Small intestine (tissue), 7 donors: Measurements from ENCODE around the gene PRSS38. TPM values are rescaled to one million over a fixed set of nuclear protein-coding genes. Genes with fewer than 3 reads are reported as not detected.

ENCODE experiments used
- DNase-seq, 2 donors: peaks; one replicate each; pipeline versions ENCODE4 v3.0.0 to v3.0.0-alpha.2; 2013
- FAIRE-seq: peaks from 2 replicates; lab custom pipeline; 2012; peaks lifted over from hg19 to GRCh38; lab: Jason Lieb, UNC
- H3K27ac ChIP-seq, 3 donors: one replicate each; pipeline ENCODE4 v1.5.1; 2013; ENCODE audit warnings: low read length in 2 of 3, mild to moderate bottlenecking in 2 of 3, control low read depth in 1 of 3, inconsistent platforms in 1 of 3, low read depth in 1 of 3, moderate library complexity in 1 of 3
- H3K27me3 ChIP-seq, 3 donors: one replicate each; pipeline ENCODE4 v1.6.1; 2013; ENCODE audit warnings: low read length in 3 of 3, inconsistent platforms in 1 of 3; ENCODE audit not compliant: control insufficient read depth in 3 of 3, insufficient read depth in 3 of 3
- H3K36me3 ChIP-seq, 3 donors: one replicate each; pipeline ENCODE4 v1.6.1; 2013; ENCODE audit warnings: low read length in 3 of 3, inconsistent platforms in 1 of 3, low read depth in 1 of 3, mild to moderate bottlenecking in 1 of 3, moderate library complexity in 1 of 3; ENCODE audit not compliant: control insufficient read depth in 3 of 3, insufficient read depth in 2 of 3
- H3K4me1 ChIP-seq, 3 donors: one replicate each; pipeline ENCODE4 v1.6.1; 2013; ENCODE audit warnings: low read length in 2 of 3, inconsistent platforms in 1 of 3, low read depth in 1 of 3, mild to moderate bottlenecking in 1 of 3, moderate library complexity in 1 of 3; ENCODE audit not compliant: control insufficient read depth in 3 of 3, insufficient read depth in 2 of 3
- H3K4me3 ChIP-seq, 3 donors: one replicate each; pipeline ENCODE4 v1.5.1; 2013; ENCODE audit warnings: low read length in 3 of 3, control low read depth in 1 of 3, inconsistent platforms in 1 of 3, low read depth in 1 of 3, mild to moderate bottlenecking in 1 of 3, moderate library complexity in 1 of 3
- H3K9me3 ChIP-seq, 2 donors: one replicate each; pipeline ENCODE4 v1.6.1; 2013; ENCODE audit warnings: low read depth in 1 of 2, low read length in 1 of 2; ENCODE audit not compliant: control insufficient read depth in 2 of 2, insufficient read depth in 1 of 2
- WGBS, 3 donors: extraction: QIAGEN DNeasy Blood & Tissue Kit; methylation state at CpG; one replicate each; pipeline ENCODE4 v1.1.7; 2013; 5-methylcytosine and 5-hydroxymethylcytosine counted together
- polyA plus RNA-seq, 4 donors: library from polyadenylated mRNA; stranded (reverse) in 3 of 4; unstranded in 1 of 4; fragments of 200-250 nt in 3 of 4; fragments of 120-200 nt in 1 of 4; gene quantifications; one replicate each; pipeline versions ENCODE4 v1.2.1 to v1.2.3, GENCODE V29; 2013
- donor health status: healthy with polysubstance abuse.
- donor health status: control.
- donor health status: control.
- donor health status: Bipolar disorder and iron deficiency.
- donor health status: healthy.

The PRSS38 gene
- polyA plus RNA-seq, 4 donors, result not detected

- Histone ChIP-seq H3K4me1 (no peaks in the 10 kb centered on the region), H3K36me3 (no peaks in the 10 kb centered on the region), H3K27me3 (peaks cover 0 to 2% (median 0%) of the 10 kb centered on the region in 3 donors), H3K27ac (no peak overlapping the region), H3K9me3 (peaks cover 0 to 4% of the 10 kb centered on the region in 2 donors), H3K4me3 (no peak overlapping the region)
- 60 to 72% (median 72%) methylated on average over 6 of the region's 6 CpGs for WGBS, 3 donors
- FAIRE-seq, result no peak
- no peak for DNase-seq
Measured at GRCh38 chr1:227805606-227806197, 9.8 kb upstream of the PRSS38 start.

- DNase-seq, result no peak
- 49 to 79% (median 65%) methylated on average over 1 of the region's 1 CpG for WGBS, 3 donors
- no peaks in the 10 kb centered on the region for H3K4me1 ChIP-seq
- H3K4me3 ChIP-seq, result no peak overlapping the region
- H3K9me3 ChIP-seq, result peaks cover 0 to 6% of the 10 kb centered on the region in 2 donors
- peaks cover 0 to 2% (median 0%) of the 10 kb centered on the region in 3 donors for H3K27me3 ChIP-seq
- H3K27ac ChIP-seq, result no peak overlapping the region
- FAIRE-seq, result no peak
- no peaks in the 10 kb centered on the region for H3K36me3 ChIP-seq
Measured at GRCh38 chr1:227808566-227808965, 6.9 kb upstream of the PRSS38 start.

- H3K4me1 ChIP-seq, result no peaks in the 10 kb centered on the region
- H3K4me3 ChIP-seq, result no peak overlapping the region
- peaks cover 0 to 2% (median 0%) of the 10 kb centered on the region in 3 donors for H3K27me3 ChIP-seq
- WGBS, 3 donors, result 72 to 82% (median 76%) methylated on average over 2 of the region's 2 CpGs
- H3K9me3 ChIP-seq, result peaks cover 0 to 10% of the 10 kb centered on the region in 2 donors
- H3K27ac ChIP-seq, result no peak overlapping the region
- no peak for DNase-seq
- no peak for FAIRE-seq
- no peaks in the 10 kb centered on the region for H3K36me3 ChIP-seq
Measured at GRCh38 chr1:227809026-227809425, 6.4 kb upstream of the PRSS38 start.

GRCh38 chr1:227813962-227814361, 1.5 kb upstream of the PRSS38 start:
- H3K4me3 ChIP-seq, result no peak overlapping the region
- H3K4me1 ChIP-seq, result no peaks in the 10 kb centered on the region
- no peaks in the 10 kb centered on the region for H3K27me3 ChIP-seq
- peaks cover 0 to 20% of the 10 kb centered on the region in 2 donors for H3K9me3 ChIP-seq
- DNase-seq, result no peak
- no peak overlapping the region for H3K27ac ChIP-seq
- 90 to 100% (median 98%) methylated on average over 2 of the region's 2 CpGs for WGBS, 3 donors
- H3K36me3 ChIP-seq, result no peaks in the 10 kb centered on the region
- FAIRE-seq, result no peak

- Histone ChIP-seq H3K4me3 (no peak overlapping the region), H3K27ac (no peak overlapping the region), H3K36me3 (no peaks in the 10 kb centered on the region), H3K4me1 (no peaks in the 10 kb centered on the region), H3K9me3 (peaks cover 0 to 20% of the 10 kb centered on the region in 2 donors), H3K27me3 (no peaks in the 10 kb centered on the region)
- FAIRE-seq, result no peak
- DNase-seq, result no peak
- WGBS, 3 donors, result 86 to 91% (median 88%) methylated on average over 15 to 16 of the region's 16 CpGs
Measured at GRCh38 chr1:227816750-227817446, 1.4 kb downstream of the PRSS38 start.

- DNase-seq (no peak), FAIRE-seq (no peak)
- H3K4me1 ChIP-seq, result no peaks in the 10 kb centered on the region
- H3K27ac ChIP-seq, result no peak overlapping the region
- no peaks in the 10 kb centered on the region for H3K36me3 ChIP-seq
- H3K27me3 ChIP-seq, result peaks cover 0 to 1% (median 0%) of the 10 kb centered on the region in 3 donors
- no peak overlapping the region for H3K4me3 ChIP-seq
- 58 to 86% (median 75%) methylated on average over 1 of the region's 1 CpG for WGBS, 3 donors
- peaks cover 0 to 6% of the 10 kb centered on the region in 2 donors for H3K9me3 ChIP-seq
Measured at GRCh38 chr1:227823537-227823936, 8.1 kb downstream of the PRSS38 start.

GRCh38 chr1:227824204-227824603, 8.7 kb downstream of the PRSS38 start:
- DNase-seq, result no peak
- Histone ChIP-seq H3K4me1 (no peaks in the 10 kb centered on the region), H3K27me3 (peaks cover 0 to 2% (median 0%) of the 10 kb centered on the region in 3 donors), H3K36me3 (no peaks in the 10 kb centered on the region), H3K27ac (no peak overlapping the region), H3K9me3 (peaks cover 0 to 6% of the 10 kb centered on the region in 2 donors), H3K4me3 (no peak overlapping the region)
- 36 to 52% (median 39%) methylated on average over 2 of the region's 2 CpGs for WGBS, 3 donors
- no peak for FAIRE-seq

GRCh38 chr1:227828786-227829185, 13.3 kb downstream of the PRSS38 start:
- Histone ChIP-seq H3K4me1 (no peaks in the 10 kb centered on the region), H3K9me3 (peaks cover 0 to 6% of the 10 kb centered on the region in 2 donors), H3K36me3 (no peaks in the 10 kb centered on the region), H3K4me3 (no peak overlapping the region), H3K27me3 (peaks cover 0 to 2% (median 0%) of the 10 kb centered on the region in 3 donors), H3K27ac (no peak overlapping the region)
- DNase-seq (no peak), FAIRE-seq (no peak)
- WGBS, 3 donors, result 79 to 85% (median 80%) methylated on average over 3 of the region's 3 CpGs
